HepG2 (cell line): ENCODE data around the gene RECQL5. TPM values are rescaled to one million over a fixed set of nuclear protein-coding genes. Genes with fewer than 3 reads are reported as not detected.

Experiments used
- ARID2 ChIP-seq: sonication (generic); formaldehyde crosslinking; IDR thresholded peaks from 2 replicates; pipeline ENCODE4 v1.8.1; 2022; ENCODE audit warnings: mild to moderate bottlenecking, missing genetic modification reagents, borderline replicate concordance
- HOXA9 ChIP-seq: sonication (generic); formaldehyde crosslinking; IDR thresholded peaks from 2 replicates; pipeline ENCODE4 v1.8.1; 2022; ENCODE audit warnings: missing genetic modification reagents, mild to moderate bottlenecking, moderate library complexity, borderline replicate concordance
- LCORL ChIP-seq, 2 experiments: fragments of 450-650 bp in 1 of 2; sonication (generic) in 1 of 2; formaldehyde crosslinking in 1 of 2; IDR thresholded peaks; 2 replicates each; pipeline versions ENCODE4 v1.5.0 to v1.6.1; 2017 to 2020; ENCODE audit warnings: antibody characterized with exemption in 1 of 2, missing genetic modification reagents in 1 of 2
- MAFF ChIP-seq: IDR thresholded peaks from 2 replicates; pipeline ENCODE4 v1.6.1; 2011; ENCODE audit warnings: low read depth, low read length, improper control_type of control experiment
- MTA1 ChIP-seq: sonication (generic); formaldehyde crosslinking; IDR thresholded peaks from 2 replicates; pipeline ENCODE4 v1.4.0; 2020; ENCODE audit warnings: missing genetic modification reagents, mild to moderate bottlenecking, borderline replicate concordance
- NONO ChIP-seq, 2 experiments: fragments of 450-650 bp in 1 of 2; sonication (generic) in 1 of 2; formaldehyde crosslinking in 1 of 2; IDR thresholded peaks in 1 of 2; conservative IDR thresholded peaks in 1 of 2; 2 replicates each; pipeline versions ENCODE4 v1.6.1 to v1.8.0; 2017 to 2022; ENCODE audit warnings: mild to moderate bottlenecking in 1 of 2, missing genetic modification reagents in 1 of 2, moderate library complexity in 1 of 2
- TGIF2 ChIP-seq: IDR thresholded peaks from 2 replicates; pipeline ENCODE4 v1.6.1; 2016; ENCODE audit warnings: control low read depth, missing compliant biosample characterization
- ZC3H13 ChIP-seq: sonication (generic); formaldehyde crosslinking; IDR thresholded peaks from 2 replicates; pipeline ENCODE4 v1.8.1; 2023; ENCODE audit warnings: mild to moderate bottlenecking, missing genetic modification reagents, moderate library complexity
- ZNF143 ChIP-seq: sonication (generic); formaldehyde crosslinking; IDR thresholded peaks from 2 replicates; pipeline ENCODE4 v1.4.0; 2020; ENCODE audit warnings: missing genetic modification reagents
- ZNF747 ChIP-seq: sonication (generic); formaldehyde crosslinking; IDR thresholded peaks from 2 replicates; pipeline ENCODE4 v1.8.1; 2023; ENCODE audit warnings: missing genetic modification reagents, mild to moderate bottlenecking, borderline replicate concordance
- ZNF768 ChIP-seq: sonication (generic); formaldehyde crosslinking; IDR thresholded peaks from 2 replicates; pipeline ENCODE4 v1.4.0; 2020; ENCODE audit warnings: missing genetic modification reagents
- polyA plus RNA-seq, 8 experiments: library from polyadenylated mRNA; depleted of rRNA in 3 of 8; stranded (reverse) in 7 of 8; unstranded in 1 of 8; fragments of >200 nt; fragmentation: Illumina TruSeq in 4 of 8; extraction: Trizol in 4 of 8; gene quantifications; 2 replicates each; pipeline versions ENCODE4 v1.2.1 to v1.2.3, GENCODE V29; 2011 to 2016; ENCODE audit warnings: low read depth in 4 of 8, missing spikeins in 1 of 8, mixed read lengths in 1 of 8; ENCODE audit not compliant: insufficient read depth in 1 of 8
- total RNA-seq, 5 experiments: library from RNA; depleted of rRNA; stranded (reverse); fragments of >200 nt; fragmentation: Illumina TruSeq; extraction: Trizol; gene quantifications; 2 replicates each; pipeline ENCODE4 v1.2.3, GENCODE V29; 2016; ENCODE audit warnings: low read depth in 1 of 5
- TF ChIP-seq, protein P1 (sequence below): fragments of 450-650 bp; IDR thresholded peaks from 2 replicates; pipeline ENCODE4 v1.6.1; 2017; ENCODE audit warnings: mild to moderate bottlenecking
- TF ChIP-seq, protein P2 (sequence below): sonication (generic); formaldehyde crosslinking; IDR thresholded peaks from 2 replicates; pipeline ENCODE4 v1.5.1; 2020; ENCODE audit warnings: mild to moderate bottlenecking, missing genetic modification reagents, moderate library complexity
- TF ChIP-seq, protein P3 (sequence below): sonication (generic); formaldehyde crosslinking; IDR thresholded peaks from 2 replicates; pipeline ENCODE4 v1.5.0; 2020; ENCODE audit warnings: mild to moderate bottlenecking, missing genetic modification reagents
- TF ChIP-seq, protein P4 (sequence below): sonication (generic); formaldehyde crosslinking; IDR thresholded peaks from 2 replicates; pipeline ENCODE4; 2020; ENCODE audit warnings: missing genetic modification reagents, mild to moderate bottlenecking, borderline replicate concordance

Gene RECQL5
- total and polyA plus RNA-seq, 2 of the 13 experiments (the other 11 are each of a cell fraction or from before 2014, with no cell fraction given), result 27.7 to 32.0 TPM

DNA sequence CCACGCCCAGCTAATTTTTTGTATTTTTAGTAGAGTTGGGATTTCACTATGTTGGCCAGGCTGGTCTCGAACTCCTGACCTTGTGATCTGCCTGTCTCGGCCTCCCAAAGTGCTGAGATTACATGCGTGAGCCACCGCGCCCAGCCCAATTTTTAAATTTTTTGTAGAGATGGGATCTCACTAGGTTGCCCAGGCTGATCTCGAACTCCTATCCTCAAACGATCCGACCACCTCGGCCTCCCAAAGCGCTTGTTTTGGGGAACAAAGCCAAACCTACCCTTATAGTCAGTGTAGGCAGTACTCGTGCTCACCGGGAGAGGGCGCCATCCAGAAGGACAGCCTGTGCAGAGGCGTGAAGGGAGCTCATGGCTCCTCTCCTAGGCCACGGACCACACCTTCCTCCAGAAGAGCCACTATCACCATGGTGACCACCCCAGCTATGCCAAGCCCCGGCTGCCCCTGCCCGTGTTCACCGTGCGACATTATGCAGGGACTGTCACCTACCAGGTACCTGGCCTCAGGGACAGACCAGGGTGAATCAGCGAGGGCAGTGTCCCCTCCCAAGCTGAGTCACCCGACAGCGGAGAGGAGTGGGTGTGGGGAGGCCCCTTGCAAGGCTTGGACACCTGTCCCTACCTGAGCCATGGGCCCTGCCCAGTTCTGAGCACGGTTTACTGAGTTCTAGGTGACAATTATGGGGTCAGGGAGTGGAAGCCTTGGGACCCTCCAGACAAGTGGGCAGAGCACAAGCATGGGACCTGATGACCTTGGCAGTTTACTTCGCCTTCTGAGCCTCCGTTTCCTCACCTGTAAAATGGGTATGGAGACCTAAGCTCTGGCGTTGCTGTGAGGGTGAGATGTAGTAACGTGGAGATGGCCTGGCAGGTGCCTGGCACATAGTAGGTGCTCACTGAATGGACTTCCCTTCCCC, 65.6 kb downstream of the RECQL5 start (continued):
- TF ChIP-seq, protein P1, sequence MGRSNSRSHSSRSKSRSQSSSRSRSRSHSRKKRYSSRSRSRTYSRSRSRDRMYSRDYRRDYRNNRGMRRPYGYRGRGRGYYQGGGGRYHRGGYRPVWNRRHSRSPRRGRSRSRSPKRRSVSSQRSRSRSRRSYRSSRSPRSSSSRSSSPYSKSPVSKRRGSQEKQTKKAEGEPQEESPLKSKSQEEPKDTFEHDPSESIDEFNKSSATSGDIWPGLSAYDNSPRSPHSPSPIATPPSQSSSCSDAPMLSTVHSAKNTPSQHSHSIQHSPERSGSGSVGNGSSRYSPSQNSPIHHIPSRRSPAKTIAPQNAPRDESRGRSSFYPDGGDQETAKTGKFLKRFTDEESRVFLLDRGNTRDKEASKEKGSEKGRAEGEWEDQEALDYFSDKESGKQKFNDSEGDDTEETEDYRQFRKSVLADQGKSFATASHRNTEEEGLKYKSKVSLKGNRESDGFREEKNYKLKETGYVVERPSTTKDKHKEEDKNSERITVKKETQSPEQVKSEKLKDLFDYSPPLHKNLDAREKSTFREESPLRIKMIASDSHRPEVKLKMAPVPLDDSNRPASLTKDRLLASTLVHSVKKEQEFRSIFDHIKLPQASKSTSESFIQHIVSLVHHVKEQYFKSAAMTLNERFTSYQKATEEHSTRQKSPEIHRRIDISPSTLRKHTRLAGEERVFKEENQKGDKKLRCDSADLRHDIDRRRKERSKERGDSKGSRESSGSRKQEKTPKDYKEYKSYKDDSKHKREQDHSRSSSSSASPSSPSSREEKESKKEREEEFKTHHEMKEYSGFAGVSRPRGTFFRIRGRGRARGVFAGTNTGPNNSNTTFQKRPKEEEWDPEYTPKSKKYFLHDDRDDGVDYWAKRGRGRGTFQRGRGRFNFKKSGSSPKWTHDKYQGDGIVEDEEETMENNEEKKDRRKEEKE, result no peak
- TF ChIP-seq ARID2 (CRISPR knock-in tag) (no peak), ZNF143 (CRISPR knock-in tag) (0 out of 2 replicates have a peak, but pooled peaks have one; percentile 14), TGIF2 (CRISPR knock-in tag) (peak; percentile 33; the same call in 1 of the 2 replicates), ZC3H13 (CRISPR knock-in tag) (0 out of 2 replicates have a peak, but pooled peaks have one; percentile 26), MTA1 (CRISPR knock-in tag) (peak; percentile 19; the same call in 1 of the 2 replicates), LCORL (IDR thresholded peaks at IDR 0.05) (no peak), LCORL (CRISPR knock-in tag; IDR thresholded peaks at IDR 0.05) (no peak), HOXA9 (CRISPR knock-in tag) (0 out of 2 replicates have a peak, but pooled peaks have one; percentile 54), ZNF747 (CRISPR knock-in tag) (no peak), ZNF768 (CRISPR knock-in tag) (peak; percentile 54; the same call in 1 of the 2 replicates), NONO (IDR thresholded peaks at IDR 0.05) (no peak), NONO (CRISPR knock-in tag; conservative IDR thresholded peaks at IDR 0.05) (peak; percentile 64), MAFF (no peak)
- TF ChIP-seq, protein P2, sequence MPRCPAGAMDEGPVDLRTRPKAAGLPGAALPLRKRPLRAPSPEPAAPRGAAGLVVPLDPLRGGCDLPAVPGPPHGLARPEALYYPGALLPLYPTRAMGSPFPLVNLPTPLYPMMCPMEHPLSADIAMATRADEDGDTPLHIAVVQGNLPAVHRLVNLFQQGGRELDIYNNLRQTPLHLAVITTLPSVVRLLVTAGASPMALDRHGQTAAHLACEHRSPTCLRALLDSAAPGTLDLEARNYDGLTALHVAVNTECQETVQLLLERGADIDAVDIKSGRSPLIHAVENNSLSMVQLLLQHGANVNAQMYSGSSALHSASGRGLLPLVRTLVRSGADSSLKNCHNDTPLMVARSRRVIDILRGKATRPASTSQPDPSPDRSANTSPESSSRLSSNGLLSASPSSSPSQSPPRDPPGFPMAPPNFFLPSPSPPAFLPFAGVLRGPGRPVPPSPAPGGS (CRISPR knock-in tag), result peak; percentile 84
- TF ChIP-seq, protein P3, sequence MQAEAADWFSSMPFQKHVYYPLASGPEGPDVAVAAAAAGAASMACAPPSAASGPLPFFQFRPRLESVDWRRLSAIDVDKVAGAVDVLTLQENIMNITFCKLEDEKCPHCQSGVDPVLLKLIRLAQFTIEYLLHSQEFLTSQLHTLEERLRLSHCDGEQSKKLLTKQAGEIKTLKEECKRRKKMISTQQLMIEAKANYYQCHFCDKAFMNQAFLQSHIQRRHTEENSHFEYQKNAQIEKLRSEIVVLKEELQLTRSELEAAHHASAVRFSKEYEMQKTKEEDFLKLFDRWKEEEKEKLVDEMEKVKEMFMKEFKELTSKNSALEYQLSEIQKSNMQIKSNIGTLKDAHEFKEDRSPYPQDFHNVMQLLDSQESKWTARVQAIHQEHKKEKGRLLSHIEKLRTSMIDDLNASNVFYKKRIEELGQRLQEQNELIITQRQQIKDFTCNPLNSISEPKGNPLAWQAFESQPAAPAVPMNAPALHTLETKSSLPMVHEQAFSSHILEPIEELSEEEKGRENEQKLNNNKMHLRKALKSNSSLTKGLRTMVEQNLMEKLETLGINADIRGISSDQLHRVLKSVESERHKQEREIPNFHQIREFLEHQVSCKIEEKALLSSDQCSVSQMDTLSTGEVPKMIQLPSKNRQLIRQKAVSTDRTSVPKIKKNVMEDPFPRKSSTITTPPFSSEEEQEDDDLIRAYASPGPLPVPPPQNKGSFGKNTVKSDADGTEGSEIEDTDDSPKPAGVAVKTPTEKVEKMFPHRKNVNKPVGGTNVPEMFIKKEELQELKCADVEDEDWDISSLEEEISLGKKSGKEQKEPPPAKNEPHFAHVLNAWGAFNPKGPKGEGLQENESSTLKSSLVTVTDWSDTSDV (CRISPR knock-in tag), result peak; percentile 80; the same call in 1 of the 2 replicates
- TF ChIP-seq, protein P4, sequence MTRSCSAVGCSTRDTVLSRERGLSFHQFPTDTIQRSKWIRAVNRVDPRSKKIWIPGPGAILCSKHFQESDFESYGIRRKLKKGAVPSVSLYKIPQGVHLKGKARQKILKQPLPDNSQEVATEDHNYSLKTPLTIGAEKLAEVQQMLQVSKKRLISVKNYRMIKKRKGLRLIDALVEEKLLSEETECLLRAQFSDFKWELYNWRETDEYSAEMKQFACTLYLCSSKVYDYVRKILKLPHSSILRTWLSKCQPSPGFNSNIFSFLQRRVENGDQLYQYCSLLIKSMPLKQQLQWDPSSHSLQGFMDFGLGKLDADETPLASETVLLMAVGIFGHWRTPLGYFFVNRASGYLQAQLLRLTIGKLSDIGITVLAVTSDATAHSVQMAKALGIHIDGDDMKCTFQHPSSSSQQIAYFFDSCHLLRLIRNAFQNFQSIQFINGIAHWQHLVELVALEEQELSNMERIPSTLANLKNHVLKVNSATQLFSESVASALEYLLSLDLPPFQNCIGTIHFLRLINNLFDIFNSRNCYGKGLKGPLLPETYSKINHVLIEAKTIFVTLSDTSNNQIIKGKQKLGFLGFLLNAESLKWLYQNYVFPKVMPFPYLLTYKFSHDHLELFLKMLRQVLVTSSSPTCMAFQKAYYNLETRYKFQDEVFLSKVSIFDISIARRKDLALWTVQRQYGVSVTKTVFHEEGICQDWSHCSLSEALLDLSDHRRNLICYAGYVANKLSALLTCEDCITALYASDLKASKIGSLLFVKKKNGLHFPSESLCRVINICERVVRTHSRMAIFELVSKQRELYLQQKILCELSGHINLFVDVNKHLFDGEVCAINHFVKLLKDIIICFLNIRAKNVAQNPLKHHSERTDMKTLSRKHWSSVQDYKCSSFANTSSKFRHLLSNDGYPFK, result peak; percentile 62; the same call in 1 of the 2 replicates
